Glutamatergic neuron (in vitro differentiated cells): ENCODE data around the gene MANSC4. TPM values are rescaled to one million over a fixed set of nuclear protein-coding genes. Genes with fewer than 3 reads are reported as not detected.

Experiments
- DNase-seq: peaks from one replicate; pipeline ENCODE4 v3.0.0; 2022
- H3K27ac Mint-ChIP-seq: one replicate; pipeline ENCODE4 v1.8.0; 2020; ENCODE audit warnings: mild to moderate bottlenecking, mixed read lengths, inconsistent platforms; ENCODE audit not compliant: unreplicated experiment
- H3K27me3 Mint-ChIP-seq: one replicate; pipeline ENCODE4 v1.8.0; 2020; ENCODE audit warnings: mild to moderate bottlenecking, moderate library complexity, mixed read lengths, inconsistent platforms; ENCODE audit not compliant: unreplicated experiment
- H3K36me3 Mint-ChIP-seq: one replicate; pipeline ENCODE4 v1.8.0; 2020; ENCODE audit warnings: mild to moderate bottlenecking, mixed read lengths, inconsistent platforms; ENCODE audit not compliant: unreplicated experiment
- H3K4me1 Mint-ChIP-seq: one replicate; pipeline ENCODE4 v1.8.0; 2020; ENCODE audit warnings: mild to moderate bottlenecking, low read depth, mixed read lengths, inconsistent platforms; ENCODE audit not compliant: unreplicated experiment
- H3K4me3 Mint-ChIP-seq: one replicate; pipeline ENCODE4 v1.8.0; 2020; ENCODE audit warnings: mild to moderate bottlenecking, mixed read lengths, inconsistent platforms; ENCODE audit not compliant: unreplicated experiment
- H3K9me3 Mint-ChIP-seq: one replicate; pipeline ENCODE4 v1.8.0; 2020; ENCODE audit warnings: mild to moderate bottlenecking, moderate library complexity, mixed read lengths, inconsistent platforms; ENCODE audit not compliant: unreplicated experiment
- CTCF ChIP-seq: fragments of 200-600 bp; sonication (generic); IDR thresholded peaks from one replicate; pipeline ENCODE4 v1.5.0; 2021; ENCODE audit not compliant: partially characterized antibody, unreplicated experiment
- total RNA-seq: library from RNA; stranded (reverse); fragmentation: NEBNext Ultra II Directional; extraction: Animal tissue kit (Norgen Biotek cat#: 25700); gene quantifications from one replicate; pipeline ENCODE4 v1.2.1, GENCODE V29; 2021; ENCODE audit not compliant: unreplicated experiment

The MANSC4 gene
- total RNA-seq, 1 donor from 2014 or later = not detected

- Mint-ChIP-seq H3K9me3 (no peaks in the 10 kb centered on the region), H3K27ac (no peak overlapping the region), H3K4me1 (no peaks in the 10 kb centered on the region), H3K27me3 (no peaks in the 10 kb centered on the region), H3K4me3 (no peak overlapping the region), H3K36me3 (no peaks in the 10 kb centered on the region)
- no peak for DNase-seq
- TF ChIP-seq CTCF = no peak
Observed at GRCh38 chr12:27772328-27773049, 7.5 kb downstream of the MANSC4 start.

- Mint-ChIP-seq H3K27ac (no peak overlapping the region), H3K27me3 (no peaks in the 10 kb centered on the region), H3K9me3 (no peaks in the 10 kb centered on the region), H3K4me1 (no peaks in the 10 kb centered on the region), H3K36me3 (no peaks in the 10 kb centered on the region), H3K4me3 (no peak overlapping the region)
- no peak for DNase-seq
- no peak for TF ChIP-seq CTCF
Observed at GRCh38 chr12:27771481-27772327, 8.3 kb downstream of the MANSC4 start.

GRCh38 chr12:27769142-27769673, 10.8 kb downstream of the MANSC4 start:
- H3K4me1 Mint-ChIP-seq = no peaks in the 10 kb centered on the region
- no peak overlapping the region for H3K4me3 Mint-ChIP-seq
- no peaks in the 10 kb centered on the region for H3K27me3 Mint-ChIP-seq
- DNase-seq = no peak
- no peak for TF ChIP-seq CTCF
- H3K27ac Mint-ChIP-seq = no peak overlapping the region
- no peaks in the 10 kb centered on the region for H3K36me3 Mint-ChIP-seq
- H3K9me3 Mint-ChIP-seq = no peaks in the 10 kb centered on the region

GRCh38 chr12:27766587-27766986, 13.4 kb downstream of the MANSC4 start:
- no peak overlapping the region for H3K4me3 Mint-ChIP-seq

More at GRCh38 chr12:27766587-27766986, 13.4 kb downstream of the MANSC4 start:
- Mint-ChIP-seq H3K9me3 (no peaks in the 10 kb centered on the region), H3K27ac (no peak overlapping the region), H3K4me1 (no peaks in the 10 kb centered on the region), H3K27me3 (no peaks in the 10 kb centered on the region), H3K36me3 (no peaks in the 10 kb centered on the region)
- no peak for DNase-seq
- TF ChIP-seq CTCF = no peak
